GM23338 (cell line): ENCODE results near the gene ENDOV. TPM values are rescaled to one million over a fixed set of nuclear protein-coding genes. Genes with fewer than 3 reads are reported as not detected.

Experiments
- ATAC-seq: fragments of 200-7000 bp; cut with Tn5 transposase; 3 replicates; pipeline ENCODE4 v1.9.1; 2020
- DNase-seq: peaks from one replicate; pipeline ENCODE4 v3.0.0-alpha.2; 2015; ENCODE audit warnings: low spot score
- H2AFZ ChIP-seq: fragments of 200-600 bp; sonication (generic); 2 replicates; pipeline ENCODE4 v1.8.0; 2016; ENCODE audit warnings: antibody characterized with exemption, mild to moderate bottlenecking, moderate library complexity
- H3F3A ChIP-seq: fragments of 200-600 bp; sonication (generic); replicated peaks from 2 replicates; pipeline ENCODE4 v1.8.0; 2017; ENCODE audit warnings: antibody characterized with exemption, mixed run types, low read depth
- H3K27ac ChIP-seq: fragments of 200-600 bp; sonication (generic); 2 replicates; pipeline ENCODE4 v1.6.1; 2016; ENCODE audit warnings: low read depth
- H3K27me3 ChIP-seq: fragments of 200-600 bp; sonication (generic); 2 replicates; pipeline ENCODE4 v1.8.0; 2016; ENCODE audit warnings: mild to moderate bottlenecking, mixed run types, moderate library complexity; ENCODE audit not compliant: insufficient read depth
- H3K36me3 ChIP-seq: fragments of 200-600 bp; sonication (generic); 2 replicates; pipeline ENCODE4 v1.8.0; 2016; ENCODE audit warnings: mild to moderate bottlenecking; ENCODE audit not compliant: insufficient read depth
- H3K4me1 ChIP-seq: fragments of 200-600 bp; sonication (generic); 2 replicates; pipeline ENCODE4 v1.8.0; 2016; ENCODE audit warnings: mild to moderate bottlenecking, moderate library complexity; ENCODE audit not compliant: insufficient read depth
- H3K4me2 ChIP-seq: fragments of 200-600 bp; sonication (generic); 2 replicates; pipeline ENCODE4 v1.7.1; 2017; ENCODE audit warnings: mixed run types
- H3K4me3 ChIP-seq: fragments of 200-600 bp; sonication (generic); 2 replicates; pipeline ENCODE4 v1.6.1; 2016; ENCODE audit warnings: mixed run types
- H3K79me2 ChIP-seq: fragments of 200-600 bp; sonication (generic); replicated peaks from 2 replicates; pipeline ENCODE4 v1.8.0; 2017; ENCODE audit warnings: mild to moderate bottlenecking; ENCODE audit not compliant: insufficient read depth
- H3K9me2 ChIP-seq: fragments of 200-600 bp; sonication (generic); 2 replicates; pipeline ENCODE4 v1.8.0; 2017; ENCODE audit not compliant: insufficient read depth
- H4K20me1 ChIP-seq: fragments of 200-600 bp; sonication (generic); replicated peaks from 2 replicates; pipeline ENCODE4 v1.8.0; 2017; ENCODE audit warnings: mild to moderate bottlenecking; ENCODE audit not compliant: insufficient read depth
- H3K27ac Mint-ChIP-seq: 2 replicates; pipeline ENCODE4 v1.8.0; 2020; ENCODE audit warnings: inconsistent platforms, mild to moderate bottlenecking, moderate library complexity, mixed read lengths
- H3K27me3 Mint-ChIP-seq: 3 replicates; pipeline ENCODE4 v1.8.0; 2022; ENCODE audit warnings: low read depth, mild to moderate bottlenecking, moderate library complexity, mixed read lengths, inconsistent platforms; ENCODE audit not compliant: insufficient read depth, poor library complexity
- H3K36me3 Mint-ChIP-seq: 3 replicates; pipeline ENCODE4 v1.8.0; 2021; ENCODE audit warnings: low read depth, mild to moderate bottlenecking, inconsistent platforms, moderate library complexity, mixed read lengths
- H3K4me1 Mint-ChIP-seq: 3 replicates; pipeline ENCODE4 v1.8.0; 2020; ENCODE audit warnings: mild to moderate bottlenecking, inconsistent platforms, mixed read lengths
- H3K4me3 Mint-ChIP-seq: 3 replicates; pipeline ENCODE4 v1.8.0; 2021; ENCODE audit warnings: moderate library complexity, mild to moderate bottlenecking, inconsistent platforms, mixed read lengths
- H3K9me3 Mint-ChIP-seq: 3 replicates; pipeline ENCODE4 v1.8.0; 2020; ENCODE audit warnings: moderate library complexity, mild to moderate bottlenecking, inconsistent platforms, mixed read lengths
- CREB1 ChIP-seq: fragments of 250-450 bp; sonication (Bioruptor Pico); IDR thresholded peaks from 2 replicates; pipeline ENCODE4 v1.5.0; 2020; ENCODE audit warnings: low read depth, mild to moderate bottlenecking, moderate library complexity
- CTCF ChIP-seq, 2 experiments: fragments of 200-600 bp in 1 of 2; sonication (generic) in 1 of 2; conservative IDR thresholded peaks; 2 replicates each; pipeline versions ENCODE4 v1.5.1 to v1.6.1; 2016 to 2017; ENCODE audit warnings: antibody characterized with exemption in 2 of 2, low read depth in 2 of 2, mild to moderate bottlenecking in 2 of 2, moderate library complexity in 1 of 2
- ETS1 ChIP-seq: IDR thresholded peaks from 2 replicates; pipeline ENCODE4 v1.6.1; 2016; ENCODE audit warnings: antibody characterized with exemption
- EZH2 ChIP-seq: fragments of 200-600 bp; sonication (generic); IDR thresholded peaks from one replicate; pipeline ENCODE4 v1.8.0; 2017; ENCODE audit warnings: antibody characterized with exemption, mild to moderate bottlenecking, low read depth; ENCODE audit not compliant: unreplicated experiment
- EZH2phosphoT487 ChIP-seq: fragments of 200-600 bp; sonication (generic); IDR thresholded peaks from one replicate; pipeline ENCODE4 v1.8.1; 2018; ENCODE audit warnings: antibody characterized with exemption; ENCODE audit not compliant: unreplicated experiment
- JUNB ChIP-seq: IDR thresholded peaks from one replicate; pipeline ENCODE4 v1.6.1; 2016; ENCODE audit warnings: antibody characterized with exemption; ENCODE audit not compliant: unreplicated experiment
- NANOG ChIP-seq: IDR thresholded peaks from 2 replicates; pipeline ENCODE4 v1.6.1; 2016; ENCODE audit warnings: antibody characterized with exemption, borderline replicate concordance
- POLR2AphosphoS5 ChIP-seq: IDR thresholded peaks from 2 replicates; pipeline ENCODE4 v1.6.1; 2016; ENCODE audit warnings: antibody characterized with exemption, low read depth
- REST ChIP-seq: IDR thresholded peaks from one replicate; pipeline ENCODE4 v1.6.1; 2018; ENCODE audit warnings: antibody characterized with exemption; ENCODE audit not compliant: unreplicated experiment
- STAT1 ChIP-seq: IDR thresholded peaks from one replicate; pipeline ENCODE4 v1.6.1; 2016; ENCODE audit warnings: antibody characterized with exemption; ENCODE audit not compliant: unreplicated experiment
- ZNF114 ChIP-seq: fragments of 250-450 bp; sonication (Bioruptor Pico); IDR thresholded peaks from 2 replicates; pipeline ENCODE4 v1.5.0; 2020; ENCODE audit warnings: mild to moderate bottlenecking, moderate library complexity
- ZNF331 ChIP-seq: fragments of 250-450 bp; sonication (Bioruptor Pico); IDR thresholded peaks from 2 replicates; pipeline ENCODE4 v1.5.0; 2020; ENCODE audit warnings: low read depth, mild to moderate bottlenecking, moderate library complexity
- ZNF462 ChIP-seq: fragments of 250-450 bp; sonication (Bioruptor Pico); IDR thresholded peaks from 2 replicates; pipeline ENCODE4 v1.5.0; 2020; ENCODE audit warnings: mild to moderate bottlenecking, moderate library complexity
- polyA plus RNA-seq: library from polyadenylated mRNA; unstranded; fragments of >200 nt; fragmentation: Nextera tagmentation; extraction: Ambion mirVana; gene quantifications from 2 replicates; pipeline ENCODE4 v1.2.1, GENCODE V29; 2016
- total RNA-seq: library from RNA; depleted of rRNA; stranded (reverse); fragments of >200 nt; shearing (Covaris generic); gene quantifications from 2 replicates; pipeline ENCODE4 v1.2.3, GENCODE V29; 2014

The ENDOV gene
- total and polyA plus RNA-seq, 2 experiments from 2014 or later, result 11.5 to 16.1 TPM

GRCh38 chr17:80424261-80424660, 9.3 kb downstream of the ENDOV start:
- H3K4me3 Mint-ChIP-seq, result no peak overlapping the region
- Histone ChIP-seq H2AFZ (no peak overlapping the region), H3K36me3 (no peaks in the 10 kb centered on the region), H3F3A (no peaks in the 10 kb centered on the region), H3K27me3 (no peaks in the 10 kb centered on the region), H3K27ac (no peak overlapping the region), H3K9me2 (no peaks in the 10 kb centered on the region), H3K4me1 (no peaks in the 10 kb centered on the region), H3K79me2 (no peaks in the 10 kb centered on the region), H3K4me2 (no peak overlapping the region), H4K20me1 (no peaks in the 10 kb centered on the region), H3K4me3 (no peak overlapping the region)
- no peak for ATAC-seq
- no peak for DNase-seq
- H3K9me3 Mint-ChIP-seq, result no peaks in the 10 kb centered on the region
- TF ChIP-seq ETS1, result no peak
- TF ChIP-seq ZNF462 (CRISPR knock-in tag), result no peak
- TF ChIP-seq NANOG, result no peak
- no peak for TF ChIP-seq CREB1
- no peak for TF ChIP-seq EZH2
- TF ChIP-seq STAT1, result no peak
- TF ChIP-seq EZH2phosphoT487, result no peak
- TF ChIP-seq CTCF (conservative IDR thresholded peaks at IDR 0.05; ENCODE audit: low read depth in 2 of 2), result no peak
- TF ChIP-seq ZNF114 (CRISPR knock-in tag), result no peak
- no peak for TF ChIP-seq POLR2AphosphoS5
- TF ChIP-seq JUNB, result no peak
- TF ChIP-seq REST, result no peak
- TF ChIP-seq ZNF331 (CRISPR knock-in tag), result no peak
- no peak overlapping the region for H3K27ac Mint-ChIP-seq
- H3K4me1 Mint-ChIP-seq, result peaks cover 4% of the 10 kb centered on the region; the same call in 2 of the 3 replicates
- H3K36me3 Mint-ChIP-seq, result no peaks in the 10 kb centered on the region; the same call in 2 of the 3 replicates
- peaks cover 9% of the 10 kb centered on the region for H3K27me3 Mint-ChIP-seq
